GM15510 (cell line): ENCODE measurements around the gene TRIM4.

Experiments
- POLR2A ChIP-seq: IDR thresholded peaks from 3 replicates; pipeline ENCODE4 v1.6.1; 2011; ENCODE audit warnings: borderline replicate concordance; ENCODE audit not compliant: insufficient read length; ENCODE audit errors: extremely low read depth

Gene TRIM4

GRCh38 chr7:99918959-99919813 lies at the start of gene TRIM4:
Gene TRIM4 (minus strand): TSS chr7:99919530. CDS start chr7:99919401, 129 bp downstream.
- peak; percentile 86 for TF ChIP-seq POLR2A

GRCh38 chr7:99958564-99959227 lies 39.4 kb upstream of the TRIM4 start:
- TF ChIP-seq POLR2A, result no peak

GRCh38 chr7:99955247-99955646 lies 35.9 kb upstream of the TRIM4 start:
- no peak for TF ChIP-seq POLR2A

- TF ChIP-seq POLR2A, result no peak
Observed at GRCh38 chr7:99953649-99954048, 34.3 kb upstream of the TRIM4 start.

GRCh38 chr7:99949645-99950228 lies 30.4 kb upstream of the TRIM4 start:
- TF ChIP-seq POLR2A, result no peak

GRCh38 chr7:99947608-99948007 lies 28.3 kb upstream of the TRIM4 start:
- TF ChIP-seq POLR2A, result no peak

GRCh38 chr7:99944497-99945070 lies 25.3 kb upstream of the TRIM4 start:
- no peak for TF ChIP-seq POLR2A

GRCh38 chr7:99943641-99944496 lies 24.5 kb upstream of the TRIM4 start:
- TF ChIP-seq POLR2A, result no peak

- no peak for TF ChIP-seq POLR2A
Observed at GRCh38 chr7:99938296-99938695, 19.0 kb upstream of the TRIM4 start.

- TF ChIP-seq POLR2A, result no peak
Observed at GRCh38 chr7:99930376-99930775, 11.0 kb upstream of the TRIM4 start.

- no peak for TF ChIP-seq POLR2A
Observed at GRCh38 chr7:99929730-99930053, 10.4 kb upstream of the TRIM4 start.

GRCh38 chr7:99928994-99929729 lies 9.8 kb upstream of the TRIM4 start, which contains the start of gene GJC3:
Gene GJC3 (minus strand): TSS chr7:99929620. CDS start chr7:99929620, 0 bp downstream.
- no peak for TF ChIP-seq POLR2A

- TF ChIP-seq POLR2A, result no peak
Observed at GRCh38 chr7:99928188-99928587, 8.9 kb upstream of the TRIM4 start.

GRCh38 chr7:99927536-99927935 lies 8.2 kb upstream of the TRIM4 start:
- TF ChIP-seq POLR2A, result no peak
